Aorta (tissue), 5 donors: ENCODE results near the gene DDX41. TPM values are rescaled to one million over a fixed set of nuclear protein-coding genes. Genes with fewer than 3 reads are reported as not detected.
A peak's percentile ranks its signal among the peaks of the same experiment; 100 is the strongest.

ENCODE experiments used
- ATAC-seq: fragments of 200-7000 bp; cut with Tn5 transposase; one replicate; pipeline ENCODE4 v1.9.1; 2022; ENCODE audit warnings: moderate library complexity; ENCODE audit not compliant: low FRiP score
- DNase-seq, 2 donors: peaks; one replicate each; pipeline ENCODE4 v3.0.0-alpha.2; 2020
- H3K27ac ChIP-seq, 2 donors: one replicate each; pipeline ENCODE4 v1.5.1; 2013; ENCODE audit warnings: low read length in 2 of 2, mild to moderate bottlenecking in 2 of 2, moderate library complexity in 2 of 2, control low read depth in 1 of 2, inconsistent platforms in 1 of 2, low read depth in 1 of 2
- H3K27me3 ChIP-seq, 2 donors: one replicate each; pipeline ENCODE4 v1.6.1; 2013; ENCODE audit warnings: control low read depth in 1 of 2, low read length in 1 of 2, mild to moderate bottlenecking in 1 of 2, moderate library complexity in 1 of 2; ENCODE audit not compliant: insufficient read depth in 2 of 2, control insufficient read depth in 1 of 2
- H3K36me3 ChIP-seq, 2 donors: one replicate each; pipeline ENCODE4 v1.6.1; 2013; ENCODE audit warnings: control low read depth in 1 of 2, low read length in 1 of 2, mild to moderate bottlenecking in 1 of 2; ENCODE audit not compliant: insufficient read depth in 2 of 2, control insufficient read depth in 1 of 2
- H3K4me1 ChIP-seq, 2 donors: one replicate each; pipeline ENCODE4 v1.6.1; 2013; ENCODE audit warnings: low read length in 2 of 2, control low read depth in 1 of 2, mild to moderate bottlenecking in 1 of 2, moderate library complexity in 1 of 2; ENCODE audit not compliant: insufficient read depth in 2 of 2, control insufficient read depth in 1 of 2
- H3K4me3 ChIP-seq, 2 donors: one replicate each; pipeline ENCODE4 v1.5.1; 2013; ENCODE audit warnings: low read length in 2 of 2, control low read depth in 1 of 2, mild to moderate bottlenecking in 1 of 2
- H3K9me3 ChIP-seq: one replicate; pipeline ENCODE4 v1.6.1; 2013; ENCODE audit warnings: mild to moderate bottlenecking, low read length; ENCODE audit not compliant: control insufficient read depth
- WGBS, 2 donors: extraction: QIAGEN DNeasy Blood & Tissue Kit; methylation state at CpG; one replicate each; pipeline ENCODE4 v1.1.7; 2013; 5-methylcytosine and 5-hydroxymethylcytosine counted together
- intact Hi-C, 2 donors: fragments of 100-400 bp; cut with DNase I; formaldehyde crosslinking; loops; one replicate each; pipeline versions ENCODE4 v1.14.2 to v1.15.0; 2022
- polyA plus RNA-seq, 2 donors: library from polyadenylated mRNA; stranded (reverse); fragments of 200-250 nt; gene quantifications; one replicate each; pipeline ENCODE4 v1.2.3, GENCODE V29; 2013
- total RNA-seq, 2 donors: library from RNA; stranded (reverse); fragmentation: NEBNext Ultra II Directional; extraction: Animal tissue kit (Norgen Biotek cat#: 25700); gene quantifications; one replicate each; pipeline ENCODE4 v1.2.1, GENCODE V29; 2021
- donor health status: healthy with polysubstance abuse.
- donor health status: Bipolar disorder and iron deficiency.
- donor health status: DM: no; HTN: no; CAD: no.
- donor health status: DM: no; HTN: no; CAD: no.
- donor health status: DM: yes; HTN: yes; CAD: no.

Gene DDX41
- total and polyA plus RNA-seq, 4 donors: 45.0 to 95.4 (median 50.7) TPM

GRCh38 chr5:177493795-177494345, 22.9 kb downstream of the DDX41 start:
- peaks cover 0 to 10% of the 10 kb centered on the region in 2 donors for H3K36me3 ChIP-seq
- ATAC-seq: no peak
- H3K9me3 ChIP-seq: no peaks in the 10 kb centered on the region
- 29 to 33% methylated on average over 5 of the region's 5 CpGs for WGBS, 2 donors
- no peaks in the 10 kb centered on the region for H3K4me1 ChIP-seq
- no peaks in the 10 kb centered on the region for H3K27me3 ChIP-seq
- peak overlapping the region; percentile 46 to 58 for H3K27ac ChIP-seq
- intact Hi-C loops: loop anchor here in 1 of 2 donors (2.0 kb wide), 1 partner anchor 37 kb away; no protein-coding TSS in a partner anchor
- no peak for DNase-seq
- no peak overlapping the region for H3K4me3 ChIP-seq

- intact Hi-C loops: no loop called here
- Histone ChIP-seq H3K27me3 (no peaks in the 10 kb centered on the region), H3K27ac (peak overlapping the region; percentile 46 to 58), H3K4me3 (no peak overlapping the region), H3K4me1 (no peaks in the 10 kb centered on the region), H3K9me3 (no peaks in the 10 kb centered on the region), H3K36me3 (peaks cover 0 to 12% of the 10 kb centered on the region in 2 donors)
- DNase-seq (no peak), ATAC-seq (no peak)
- WGBS, 2 donors: 18 to 22% methylated on average over 7 of the region's 7 CpGs
Measured at GRCh38 chr5:177492841-177493240, 23.9 kb downstream of the DDX41 start.

- peak overlapping the region; percentile 31 to 58 for H3K27ac ChIP-seq
- no peaks in the 10 kb centered on the region for H3K27me3 ChIP-seq
- no peaks in the 10 kb centered on the region for H3K9me3 ChIP-seq
- peaks cover 0 to 16% of the 10 kb centered on the region in 2 donors for H3K36me3 ChIP-seq
- no peak overlapping the region for H3K4me3 ChIP-seq
- H3K4me1 ChIP-seq: no peaks in the 10 kb centered on the region
- 26 to 28% methylated on average over 53 to 54 of the region's 54 CpGs for WGBS, 2 donors
- intact Hi-C loops: no loop called here
- ATAC-seq (no peak), DNase-seq (no peak)
Measured at GRCh38 chr5:177491983-177492746, 24.6 kb downstream of the DDX41 start.

- H3K9me3 ChIP-seq: no peaks in the 10 kb centered on the region
- peak; percentile 12 for ATAC-seq
- H3K4me3 ChIP-seq: no peak overlapping the region
- no peaks in the 10 kb centered on the region for H3K27me3 ChIP-seq
- peak overlapping the region; percentile 14 to 31 for H3K27ac ChIP-seq
- H3K4me1 ChIP-seq: no peaks in the 10 kb centered on the region
- intact Hi-C loops: no loop called here
- peak in 1 of 2 donors; percentile 86 for DNase-seq
- peaks cover 0 to 16% of the 10 kb centered on the region in 2 donors for H3K36me3 ChIP-seq
- 16 to 20% methylated on average over 28 to 43 of the region's 43 CpGs for WGBS, 2 donors
Measured at GRCh38 chr5:177491429-177491945, 25.3 kb downstream of the DDX41 start.

- DNase-seq: no peak
- intact Hi-C loops: no loop called here
- H3K4me1 ChIP-seq: no peaks in the 10 kb centered on the region
- no peak overlapping the region for H3K4me3 ChIP-seq
- ATAC-seq: no peak
- no peaks in the 10 kb centered on the region for H3K27me3 ChIP-seq
- WGBS, 2 donors: 26 to 29% methylated on average over 16 of the region's 16 CpGs
- peaks cover 0 to 18% of the 10 kb centered on the region in 2 donors for H3K36me3 ChIP-seq
- H3K9me3 ChIP-seq: no peaks in the 10 kb centered on the region
- H3K27ac ChIP-seq: peak overlapping the region in 1 of 2 donors; percentile 10
Measured at GRCh38 chr5:177490992-177491391, 25.8 kb downstream of the DDX41 start.

GRCh38 chr5:177490311-177490991, 26.3 kb downstream of the DDX41 start:
- Histone ChIP-seq H3K4me1 (no peaks in the 10 kb centered on the region), H3K9me3 (no peaks in the 10 kb centered on the region), H3K27ac (peak overlapping the region in 1 of 2 donors; percentile 11), H3K4me3 (no peak overlapping the region), H3K36me3 (peaks cover 0 to 18% of the 10 kb centered on the region in 2 donors), H3K27me3 (no peaks in the 10 kb centered on the region)
- WGBS, 2 donors: 17 to 23% methylated on average over 15 of the region's 15 CpGs
- ATAC-seq (no peak), DNase-seq (no peak)
- intact Hi-C loops: no loop called here

- WGBS, 2 donors: 39% methylated on average over 25 to 26 of the region's 26 CpGs
- H3K4me3 ChIP-seq: no peak overlapping the region
- DNase-seq (peak in 1 of 2 donors; percentile 81), ATAC-seq (no peak)
- no peaks in the 10 kb centered on the region for H3K4me1 ChIP-seq
- no peaks in the 10 kb centered on the region for H3K9me3 ChIP-seq
- no peaks in the 10 kb centered on the region for H3K27me3 ChIP-seq
- no peak overlapping the region for H3K27ac ChIP-seq
- intact Hi-C loops: no loop called here
- peaks cover 0 to 18% of the 10 kb centered on the region in 2 donors for H3K36me3 ChIP-seq
Measured at GRCh38 chr5:177489119-177489716, 27.5 kb downstream of the DDX41 start.

GRCh38 chr5:177487975-177488374, 28.8 kb downstream of the DDX41 start:
- ATAC-seq: no peak
- no peak for DNase-seq
- Histone ChIP-seq H3K27me3 (no peaks in the 10 kb centered on the region), H3K4me3 (no peak overlapping the region), H3K9me3 (no peaks in the 10 kb centered on the region), H3K27ac (no peak overlapping the region), H3K36me3 (peaks cover 0 to 18% of the 10 kb centered on the region in 2 donors), H3K4me1 (no peaks in the 10 kb centered on the region)
- intact Hi-C loops: no loop called here
- WGBS, 2 donors: 69% methylated on average over 15 of the region's 15 CpGs
